NB4 (cell line): ENCODE data around the gene RFXANK.

ENCODE experiments used
- DNase-seq: peaks from one replicate; pipeline ENCODE4 v3.0.0; 2010; ENCODE audit warnings: low read depth
- H3K4me3 ChIP-seq: one replicate; pipeline ENCODE4 v1.5.1; 2011; ENCODE audit warnings: mild to moderate bottlenecking, low read depth, low read length, moderate library complexity
- CTCF ChIP-seq: IDR thresholded peaks from one replicate; pipeline ENCODE4 v1.5.1; 2012; ENCODE audit warnings: low read depth, low read length
- MAX ChIP-seq: IDR thresholded peaks from 2 replicates; pipeline ENCODE4 v1.6.1; 2011; ENCODE audit warnings: low read depth, low read length
- MYC ChIP-seq: IDR thresholded peaks from 2 replicates; pipeline ENCODE4 v1.6.1; 2011; ENCODE audit warnings: low read depth, low read length
- POLR2A ChIP-seq: IDR thresholded peaks from 2 replicates; pipeline ENCODE4 v1.6.1; 2011; ENCODE audit warnings: mild to moderate bottlenecking; ENCODE audit not compliant: insufficient read length; ENCODE audit errors: extremely low read depth

Gene RFXANK

GRCh38 chr19:19207637-19208572 is 15.8 kb downstream of the RFXANK start:
- no peak for TF ChIP-seq CTCF
- no peak for DNase-seq
- no peak overlapping the region for H3K4me3 ChIP-seq

- TF ChIP-seq CTCF (no peak), POLR2A (no peak), MAX (no peak)
- no peak overlapping the region for H3K4me3 ChIP-seq
- DNase-seq = no peak
These were observed 17.3 kb downstream of the RFXANK start for GRCh38 chr19:19209372-19209771.

- H3K4me3 ChIP-seq = no peak within 1 kb of the TSS
- DNase-seq = no peak
- TF ChIP-seq CTCF (no peak), POLR2A (no peak), MYC (no peak), MAX (no peak)
These were observed 19.7 kb downstream of the RFXANK start, which contains the start of gene NCAN for GRCh38 chr19:19211499-19212420. Gene NCAN, plus strand, starts transcription at chr19:19211958. Its CDS starts 4,996 bp downstream, at chr19:19216954.

- no peak for DNase-seq
- TF ChIP-seq POLR2A = no peak
- no peak for TF ChIP-seq MAX
- no peak for TF ChIP-seq MYC
- TF ChIP-seq CTCF = no peak
- no peak overlapping the region for H3K4me3 ChIP-seq
These were observed 20.9 kb downstream of the RFXANK start for GRCh38 chr19:19212916-19213315.

- TF ChIP-seq POLR2A (no peak), MYC (no peak), MAX (no peak), CTCF (no peak)
- H3K4me3 ChIP-seq = no peak overlapping the region
These were observed 21.5 kb downstream of the RFXANK start for GRCh38 chr19:19213426-19214158.

More at GRCh38 chr19:19213426-19214158, 21.5 kb downstream of the RFXANK start:
- no peak for DNase-seq
